ENCODE measurements around the gene MUTYH. TPM values are rescaled to one million over a fixed set of nuclear protein-coding genes. Genes with fewer than 3 reads are reported as not detected.
"Not testable (repeated sequence)": the region's sequence is repeated elsewhere in the genome, so short reads cannot be mapped to it uniquely, and the experiment has no call there.

The MUTYH gene
- total RNA-seq, 5 donors from 2014 or later (not counting 1 experiment from before 2014, with no cell fraction given) = 60.2 to 71.0 (median 68.4) TPM

GRCh38 chr1:45284858-45285257 lies 55.4 kb downstream of the MUTYH start:
- H3K27me3 Mint-ChIP-seq; H3K4me1 ChIP-seq (ENCODE audit: control insufficient read depth in 1 of 2, extremely low read depth in 1 of 2, insufficient read depth in 2 of 2, low read length in 2 of 2); H3K36me3 ChIP-seq (ENCODE audit: control insufficient read depth in 2 of 2, extremely low read depth in 1 of 2, insufficient read depth in 1 of 2, low read length in 1 of 2); H3K4me3 Mint-ChIP-seq; DNase-seq; ATAC-seq (replicated peaks in 1 of 4); H3K4me3 ChIP-seq (ENCODE audit: control insufficient read depth in 1 of 2, extremely low read depth in 1 of 2, low read length in 1 of 2); H3K9me3 ChIP-seq; H3K36me3 Mint-ChIP-seq; H3K27me3 ChIP-seq (replicated peaks in 1 of 2; ENCODE audit: control insufficient read depth in 2 of 2, extremely low read depth in 1 of 2, insufficient read depth in 2 of 2, low read length in 1 of 2); H3K27ac ChIP-seq (ENCODE audit: low read length); POLR2A ChIA-PET; H3K4me1 Mint-ChIP-seq; H3K27ac Mint-ChIP-seq; H3K9me3 Mint-ChIP-seq; CTCF ChIA-PET: not testable (repeated sequence)
- 76% methylated on average over 7 of the region's 9 CpGs for WGBS (ENCODE audit: insufficient coverage)

- CTCF ChIA-PET = interaction anchor here in 1 of 2 donors (0.6 kb wide), 1 partner anchor 9 kb away, joined by 4 read pairs; no protein-coding TSS in a partner anchor
- 0% methylated on average over 1 of the region's 3 CpGs for WGBS (ENCODE audit: insufficient coverage)
- Histone ChIP-seq H3K36me3 (ENCODE audit: control insufficient read depth in 2 of 2, extremely low read depth in 1 of 2, insufficient read depth in 1 of 2, low read length in 1 of 2) (no peaks in the 10 kb centered on the region), H3K27me3 (replicated peaks in 1 of 2; ENCODE audit: control insufficient read depth in 2 of 2, extremely low read depth in 1 of 2, insufficient read depth in 2 of 2, low read length in 1 of 2) (peaks cover 0 to 4% of the 10 kb centered on the region in 2 experiments), H3K9me3 (no peaks in the 10 kb centered on the region), H3K4me3 (ENCODE audit: control insufficient read depth in 1 of 2, extremely low read depth in 1 of 2, low read length in 1 of 2) (no peak overlapping the region), H3K4me1 (ENCODE audit: control insufficient read depth in 1 of 2, extremely low read depth in 1 of 2, insufficient read depth in 2 of 2, low read length in 2 of 2) (no peaks in the 10 kb centered on the region), H3K27ac (ENCODE audit: low read length) (no peak overlapping the region)
- Mint-ChIP-seq H3K4me1 (no peaks in the 10 kb centered on the region), H3K9me3 (peaks cover 0 to 3% (median 2%) of the 10 kb centered on the region in 3 donors), H3K36me3 (peaks cover 2% of the 10 kb centered on the region), H3K27ac (no peak overlapping the region), H3K27me3 (peaks cover 3 to 7% of the 10 kb centered on the region in 2 donors), H3K4me3 (no peak overlapping the region)
- no peak for ATAC-seq (replicated peaks in 1 of 4)
- POLR2A ChIA-PET = no interaction called here
- no peak for DNase-seq
Measured at GRCh38 chr1:45282351-45282750, 57.9 kb downstream of the MUTYH start.

Other genes starting within 250 kb of the MUTYH start
- gene ZSWIM5, start 133.8 kb downstream of the MUTYH start, total RNA-seq = 1 to 10 TPM; 1.6 to 4.0 (median 2.0) TPM
- 1 to 10 TPM in 3 of 5 donors, under 1 TPM in 2; 0.21 to 2.0 (median 1.4) TPM for gene HPDL, start 13.5 kb downstream of the MUTYH start, total RNA-seq
- gene TOE1, start 270 bp downstream of the MUTYH start, total RNA-seq = 10 to 100 TPM; 16.8 to 50.0 (median 19.8) TPM
- gene TESK2, start 150.7 kb upstream of the MUTYH start, total RNA-seq = 1 to 10 TPM; 4.3 to 7.9 (median 5.5) TPM
- 1 to 10 TPM in 4 of 5 donors, under 1 TPM in 1; 0.83 to 3.0 (median 2.4) TPM for gene CCDC163, start 159.6 kb upstream of the MUTYH start, total RNA-seq
- 1 to 10 TPM; 1.9 to 6.4 (median 4.9) TPM for gene MMACHC, start 159.9 kb upstream of the MUTYH start, total RNA-seq
- 100 to 1,000 TPM in 3 of 5 donors, 10 to 100 TPM in 2; 59.3 to 156 (median 151) TPM for gene PRDX1, start 181.4 kb upstream of the MUTYH start, total RNA-seq
- 100 to 1,000 TPM in 1 of 5 donors, 10 to 100 TPM in 4; 48.2 to 105 (median 92.9) TPM for gene AKR1A1, start 210.4 kb upstream of the MUTYH start, total RNA-seq
- 100 to 1,000 TPM in 2 of 5 donors, 10 to 100 TPM in 3; 64.6 to 145 (median 74.7) TPM for gene NASP, start 243.6 kb upstream of the MUTYH start, total RNA-seq